IPS-15b (cell line): Measurements from ENCODE around the gene FGD6.

Experiments used
- H3K27me3 ChIP-seq: one replicate; pipeline ENCODE4 v1.6.1; 2013; ENCODE audit warnings: low read length; ENCODE audit not compliant: control insufficient read depth, insufficient read depth
- H3K36me3 ChIP-seq: one replicate; pipeline ENCODE4 v1.6.1; 2013; ENCODE audit warnings: low read length; ENCODE audit not compliant: control insufficient read depth, insufficient read depth
- H3K4me1 ChIP-seq: one replicate; pipeline ENCODE4 v1.6.1; 2013; ENCODE audit warnings: mild to moderate bottlenecking, low read length; ENCODE audit not compliant: control insufficient read depth, insufficient read depth
- H3K4me3 ChIP-seq: one replicate; pipeline ENCODE4 v1.5.1; 2013; ENCODE audit warnings: low read depth, low read length
- H3K9ac ChIP-seq: one replicate; pipeline ENCODE4 v1.6.1; 2013; ENCODE audit warnings: low read depth, mild to moderate bottlenecking, low read length
- H3K9me3 ChIP-seq: one replicate; pipeline ENCODE4 v1.6.1; 2013; ENCODE audit warnings: mild to moderate bottlenecking, low read length; ENCODE audit not compliant: control insufficient read depth, insufficient read depth

Gene FGD6

DNA sequence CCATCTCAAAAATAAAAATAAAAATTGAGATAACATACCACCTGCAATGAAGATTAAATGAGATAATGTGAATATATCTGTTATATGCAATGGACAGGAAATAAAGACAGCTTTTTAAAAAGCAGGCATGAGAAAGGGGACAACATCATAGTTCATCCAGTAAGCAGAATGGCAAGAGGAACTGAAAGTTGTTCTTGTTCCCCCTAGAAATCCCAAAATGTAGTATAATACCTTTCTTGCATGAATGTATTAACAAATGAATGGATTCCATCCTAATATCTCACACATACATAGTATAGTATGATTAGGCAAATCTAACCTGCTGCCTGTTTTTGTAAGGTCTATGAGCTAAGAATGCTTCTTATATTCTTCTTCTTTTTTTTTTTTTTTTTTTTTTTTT, 31.4 kb downstream of the FGD6 start:
- no peak overlapping the region for H3K4me3 ChIP-seq

GRCh38 chr12:95185072-95185471, 32.2 kb downstream of the FGD6 start:
- Histone ChIP-seq H3K9ac (no peak overlapping the region), H3K9me3 (no peaks in the 10 kb centered on the region), H3K36me3 (no peaks in the 10 kb centered on the region), H3K4me1 (peaks cover 6% of the 10 kb centered on the region), H3K27me3 (no peaks in the 10 kb centered on the region), H3K4me3 (no peak overlapping the region)

More for the DNA sequence above, 31.4 kb downstream of the FGD6 start:
- Histone ChIP-seq H3K4me1 (peaks cover 6% of the 10 kb centered on the region), H3K9me3 (no peaks in the 10 kb centered on the region), H3K36me3 (no peaks in the 10 kb centered on the region), H3K27me3 (no peaks in the 10 kb centered on the region), H3K9ac (no peak overlapping the region)

DNA sequence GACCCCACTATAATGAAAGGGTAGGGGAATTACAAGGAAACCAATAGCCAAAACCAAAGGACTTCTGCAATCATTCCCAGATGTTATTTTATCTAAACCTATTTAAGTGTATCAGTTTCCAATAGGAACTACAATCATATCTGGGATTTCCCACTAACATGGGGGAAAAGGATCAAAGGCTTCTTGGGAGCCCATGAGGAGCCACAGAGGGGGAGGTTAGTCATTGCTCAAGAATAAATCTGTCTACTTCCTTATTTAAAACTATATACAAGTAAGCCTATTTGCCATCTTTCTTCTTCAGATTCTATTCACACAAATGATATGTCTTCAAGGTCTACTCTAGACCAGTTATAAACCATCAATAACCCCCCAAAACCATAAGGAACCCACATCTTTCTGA, 33.1 kb downstream of the FGD6 start:
- H3K27me3 ChIP-seq, result no peaks in the 10 kb centered on the region
- no peak overlapping the region for H3K9ac ChIP-seq
- H3K9me3 ChIP-seq, result no peaks in the 10 kb centered on the region
- H3K4me1 ChIP-seq, result peaks cover 6% of the 10 kb centered on the region
- H3K4me3 ChIP-seq, result no peak overlapping the region
- H3K36me3 ChIP-seq, result no peaks in the 10 kb centered on the region

- no peak overlapping the region for H3K9ac ChIP-seq
- H3K9me3 ChIP-seq, result no peaks in the 10 kb centered on the region
- no peak overlapping the region for H3K4me3 ChIP-seq
- no peaks in the 10 kb centered on the region for H3K36me3 ChIP-seq
- peaks cover 5% of the 10 kb centered on the region for H3K4me1 ChIP-seq
- H3K27me3 ChIP-seq, result no peaks in the 10 kb centered on the region
Observed at GRCh38 chr12:95182868-95183415, 34.3 kb downstream of the FGD6 start.

DNA sequence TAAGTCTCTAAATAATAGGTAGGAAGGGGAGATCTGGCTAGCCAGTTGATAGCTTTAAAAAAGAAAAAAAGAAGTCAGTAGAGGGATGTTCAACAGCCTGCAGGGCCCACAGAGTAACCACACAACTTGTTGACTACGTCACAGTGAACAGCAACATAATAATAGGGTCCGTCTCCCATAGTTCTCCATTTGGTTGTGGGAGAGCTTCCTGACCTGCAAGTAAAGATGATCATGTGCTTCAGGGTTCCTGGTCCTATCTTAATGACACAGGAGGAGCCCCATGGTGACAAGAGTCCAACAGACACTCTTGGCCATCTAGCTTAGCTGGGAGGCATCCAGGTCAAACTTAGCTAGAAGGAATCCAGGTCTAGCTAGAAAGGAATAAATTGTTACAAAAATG, 36.2 kb downstream of the FGD6 start:
- no peak overlapping the region for H3K9ac ChIP-seq
- peaks cover 4% of the 10 kb centered on the region for H3K4me1 ChIP-seq
- no peak overlapping the region for H3K4me3 ChIP-seq
- no peaks in the 10 kb centered on the region for H3K9me3 ChIP-seq
- no peaks in the 10 kb centered on the region for H3K27me3 ChIP-seq
- H3K36me3 ChIP-seq, result no peaks in the 10 kb centered on the region

DNA sequence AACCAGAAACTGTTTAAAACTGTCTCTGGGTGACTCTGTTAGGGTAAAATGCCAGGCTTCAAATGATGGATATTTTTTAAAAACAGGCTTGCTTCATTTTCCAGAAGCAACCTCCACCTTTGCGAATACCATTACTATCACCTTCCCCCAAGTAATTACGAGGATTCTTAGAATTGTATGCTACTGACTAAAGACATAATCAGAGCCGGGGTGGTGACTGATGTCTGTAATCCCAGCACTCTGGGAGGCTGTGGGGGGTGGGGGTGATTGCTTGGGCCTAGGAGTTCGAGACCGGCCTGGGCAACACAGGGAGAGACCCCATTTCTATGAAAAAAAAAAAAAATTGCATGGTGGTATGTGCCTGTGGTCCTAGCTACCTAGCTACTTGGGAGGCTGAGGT, 38.3 kb downstream of the FGD6 start:
- no peak overlapping the region for H3K4me3 ChIP-seq
- no peaks in the 10 kb centered on the region for H3K36me3 ChIP-seq
- H3K9ac ChIP-seq, result no peak overlapping the region
- no peaks in the 10 kb centered on the region for H3K27me3 ChIP-seq
- H3K4me1 ChIP-seq, result peaks cover 4% of the 10 kb centered on the region
- no peaks in the 10 kb centered on the region for H3K9me3 ChIP-seq

DNA sequence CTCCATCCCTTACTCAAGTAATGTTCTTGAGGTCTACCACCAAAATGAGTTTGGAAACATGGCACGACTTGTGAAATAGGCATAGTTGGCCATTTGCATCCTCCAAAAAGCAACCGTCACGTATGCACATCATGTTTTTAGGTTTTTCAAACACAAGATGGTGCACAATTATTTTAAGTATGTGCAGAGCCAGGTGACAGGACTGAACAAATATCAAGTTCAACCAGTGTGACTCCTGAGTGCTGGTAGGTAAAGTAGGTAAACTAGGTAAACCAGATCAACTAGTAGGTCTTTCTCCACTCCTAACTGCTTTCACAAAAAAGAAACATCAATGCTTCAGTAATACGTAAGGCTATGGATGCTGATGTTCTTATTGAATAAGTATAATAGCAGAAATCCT, 39.1 kb downstream of the FGD6 start:
- no peak overlapping the region for H3K4me3 ChIP-seq
- no peaks in the 10 kb centered on the region for H3K27me3 ChIP-seq
- H3K36me3 ChIP-seq, result no peaks in the 10 kb centered on the region
- no peaks in the 10 kb centered on the region for H3K9me3 ChIP-seq
- peaks cover 4% of the 10 kb centered on the region for H3K4me1 ChIP-seq
- no peak overlapping the region for H3K9ac ChIP-seq

GRCh38 chr12:95177201-95177768, 40.0 kb downstream of the FGD6 start:
- Histone ChIP-seq H3K36me3 (no peaks in the 10 kb centered on the region), H3K9ac (no peak overlapping the region), H3K27me3 (no peaks in the 10 kb centered on the region), H3K4me3 (no peak overlapping the region), H3K9me3 (no peaks in the 10 kb centered on the region), H3K4me1 (peaks cover 2% of the 10 kb centered on the region)

GRCh38 chr12:95173392-95174251, 43.6 kb downstream of the FGD6 start:
- no peaks in the 10 kb centered on the region for H3K9me3 ChIP-seq
- H3K4me3 ChIP-seq, result no peak overlapping the region
- peaks cover 2% of the 10 kb centered on the region for H3K4me1 ChIP-seq
- H3K9ac ChIP-seq, result no peak overlapping the region
- no peaks in the 10 kb centered on the region for H3K27me3 ChIP-seq
- H3K36me3 ChIP-seq, result no peaks in the 10 kb centered on the region

DNA sequence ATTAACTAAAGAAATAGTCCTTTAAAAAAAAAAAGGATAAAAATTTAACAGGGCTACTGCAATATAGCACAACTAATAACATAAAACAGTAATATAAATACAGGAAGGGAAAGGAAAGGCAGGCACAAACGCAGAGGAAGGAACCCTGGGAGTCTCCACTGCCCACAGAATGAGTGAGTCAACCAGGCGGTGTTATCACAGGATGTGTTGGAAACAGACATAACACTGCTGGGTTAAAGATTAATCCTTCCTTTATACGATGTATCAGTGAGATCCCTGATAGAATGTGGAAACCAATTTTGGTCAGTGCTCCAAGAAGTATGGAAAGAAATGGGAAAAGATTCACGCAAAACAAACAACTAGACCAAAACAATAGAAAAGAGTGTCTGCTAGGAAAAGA, 47.9 kb downstream of the FGD6 start:
- Histone ChIP-seq H3K27me3 (no peaks in the 10 kb centered on the region), H3K36me3 (no peaks in the 10 kb centered on the region), H3K4me3 (no peak overlapping the region), H3K9me3 (no peaks in the 10 kb centered on the region), H3K4me1 (no peaks in the 10 kb centered on the region), H3K9ac (no peak overlapping the region)

- no peaks in the 10 kb centered on the region for H3K36me3 ChIP-seq
- no peaks in the 10 kb centered on the region for H3K4me1 ChIP-seq
- no peaks in the 10 kb centered on the region for H3K9me3 ChIP-seq
- no peak overlapping the region for H3K4me3 ChIP-seq
- no peak overlapping the region for H3K9ac ChIP-seq
- H3K27me3 ChIP-seq, result no peaks in the 10 kb centered on the region
Observed at GRCh38 chr12:95168746-95169145, 48.5 kb downstream of the FGD6 start.

DNA sequence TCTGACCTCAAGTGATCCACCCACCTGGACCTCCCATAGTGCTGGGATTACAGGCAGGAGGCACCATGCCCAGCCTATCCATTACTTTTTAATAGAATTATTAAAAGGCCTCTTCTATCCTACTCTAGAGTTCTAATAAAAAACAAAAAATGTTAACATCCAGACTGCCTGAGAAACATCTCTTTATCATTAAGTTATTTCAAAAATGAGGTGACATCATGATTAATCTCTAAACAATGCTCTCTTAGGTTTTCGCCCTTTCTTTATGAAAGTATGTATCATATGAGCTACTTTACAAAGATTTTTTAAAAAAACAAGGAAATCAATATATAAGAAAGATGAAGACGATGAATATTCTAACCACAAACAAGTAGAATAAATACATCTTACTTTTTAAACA, 52.6 kb downstream of the FGD6 start:
- no peaks in the 10 kb centered on the region for H3K9me3 ChIP-seq
- H3K9ac ChIP-seq, result no peak overlapping the region
- peaks cover 7% of the 10 kb centered on the region for H3K4me1 ChIP-seq
- H3K36me3 ChIP-seq, result no peaks in the 10 kb centered on the region
- H3K4me3 ChIP-seq, result no peak overlapping the region
- H3K27me3 ChIP-seq, result no peaks in the 10 kb centered on the region
